Measurements from ENCODE around the gene PRR20G. TPM values are rescaled to one million over a fixed set of nuclear protein-coding genes. Genes with fewer than 3 reads are reported as not detected.

PRR20G gene
- polyA plus RNA-seq, 3 donors = not detected

DNA sequence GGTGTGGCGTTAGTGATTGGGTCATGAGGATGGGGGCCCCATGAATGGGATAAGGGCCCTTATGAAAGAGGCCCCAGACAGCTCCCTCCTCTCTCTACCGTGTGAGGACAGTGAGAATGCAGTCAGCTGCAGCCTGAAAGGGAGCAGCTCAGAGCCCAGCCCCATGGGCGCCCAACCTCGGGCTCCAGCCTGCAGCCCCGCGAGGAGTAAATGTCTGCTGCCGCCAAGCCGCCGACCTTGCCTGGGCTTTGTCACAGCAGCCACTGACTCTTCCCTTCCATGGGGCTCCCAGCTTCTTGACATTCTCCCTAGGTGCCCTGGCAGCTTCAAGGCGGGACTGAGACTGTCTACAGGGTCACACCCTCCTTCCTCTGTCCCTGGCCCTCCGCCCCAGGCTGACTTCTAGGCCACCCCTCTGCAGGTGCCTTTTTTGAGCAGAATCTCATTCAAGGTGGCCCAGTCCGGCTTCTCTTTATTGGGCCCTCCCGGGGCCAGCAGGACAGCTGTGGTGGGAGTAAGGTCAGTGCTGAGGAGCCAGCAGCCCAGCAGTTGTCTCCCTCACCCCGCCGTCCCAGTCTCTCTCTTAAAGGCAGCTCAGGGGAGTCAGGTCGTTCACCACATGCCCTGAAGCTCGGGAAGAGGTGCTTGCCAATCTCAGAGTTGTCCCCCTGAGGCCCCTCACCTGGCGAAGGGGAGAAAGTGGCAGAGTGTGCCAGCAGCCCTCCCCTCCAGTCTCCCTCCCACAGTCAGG, 18.7 kb upstream of the PRR20G start:
- DNase-seq = no peak
- H3K27me3 Mint-ChIP-seq (ENCODE audit: low read depth in 3 of 3) = peaks cover under 1 to 15% (median 14%) of the 10 kb centered on the region in 3 donors
- peak overlapping the region; percentile 78 to 95 (median 90) for H3K27ac Mint-ChIP-seq
- peaks cover 26 to 31% of the 10 kb centered on the region in 2 donors for H3K4me1 ChIP-seq (ENCODE audit: control insufficient read depth in 1 of 2, insufficient read depth in 2 of 2, low read length in 2 of 2)
- H2AFZ ChIP-seq (ENCODE audit: insufficient read depth, low read depth, low read length, poor library complexity, severe bottlenecking) = no peak overlapping the region
- H3K4me3 Mint-ChIP-seq = peak overlapping the region in 1 of 2 donors; percentile 86
- peak overlapping the region in 1 of 3 experiments; percentile 62 for H3K4me3 ChIP-seq (replicated peaks in 1 of 3; ENCODE audit: low read depth in 2 of 3, low read length in 3 of 3)
- H3K9ac ChIP-seq (ENCODE audit: insufficient read depth, low read length, poor library complexity, severe bottlenecking) = no peak overlapping the region
- H4K20me1 ChIP-seq (ENCODE audit: insufficient read depth, low read length) = no peaks in the 10 kb centered on the region
- H3K9me3 Mint-ChIP-seq = peaks cover 0 to 7% (median 0%) of the 10 kb centered on the region in 7 donors
- H3K36me3 Mint-ChIP-seq = no peaks in the 10 kb centered on the region
- TF ChIP-seq, protein P1, sequence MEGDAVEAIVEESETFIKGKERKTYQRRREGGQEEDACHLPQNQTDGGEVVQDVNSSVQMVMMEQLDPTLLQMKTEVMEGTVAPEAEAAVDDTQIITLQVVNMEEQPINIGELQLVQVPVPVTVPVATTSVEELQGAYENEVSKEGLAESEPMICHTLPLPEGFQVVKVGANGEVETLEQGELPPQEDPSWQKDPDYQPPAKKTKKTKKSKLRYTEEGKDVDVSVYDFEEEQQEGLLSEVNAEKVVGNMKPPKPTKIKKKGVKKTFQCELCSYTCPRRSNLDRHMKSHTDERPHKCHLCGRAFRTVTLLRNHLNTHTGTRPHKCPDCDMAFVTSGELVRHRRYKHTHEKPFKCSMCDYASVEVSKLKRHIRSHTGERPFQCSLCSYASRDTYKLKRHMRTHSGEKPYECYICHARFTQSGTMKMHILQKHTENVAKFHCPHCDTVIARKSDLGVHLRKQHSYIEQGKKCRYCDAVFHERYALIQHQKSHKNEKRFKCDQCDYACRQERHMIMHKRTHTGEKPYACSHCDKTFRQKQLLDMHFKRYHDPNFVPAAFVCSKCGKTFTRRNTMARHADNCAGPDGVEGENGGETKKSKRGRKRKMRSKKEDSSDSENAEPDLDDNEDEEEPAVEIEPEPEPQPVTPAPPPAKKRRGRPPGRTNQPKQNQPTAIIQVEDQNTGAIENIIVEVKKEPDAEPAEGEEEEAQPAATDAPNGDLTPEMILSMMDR (IDR thresholded peaks at IDR 0.05) = no peak
- H3K4me1 Mint-ChIP-seq = peaks cover 41% of the 10 kb centered on the region
- no peaks in the 10 kb centered on the region for H3K79me2 ChIP-seq (ENCODE audit: insufficient read depth, low read length)
- H3K9me3 ChIP-seq (replicated peaks in 1 of 2; ENCODE audit: control insufficient read depth in 1 of 2, insufficient read depth in 1 of 2, low read length in 2 of 2) = no peaks in the 10 kb centered on the region
- H3K36me3 ChIP-seq (replicated peaks in 1 of 2; ENCODE audit: control insufficient read depth in 1 of 2, insufficient read depth in 2 of 2, low read length in 2 of 2) = no peaks in the 10 kb centered on the region
- intact Hi-C loops (cut with micrococcal nuclease) = loop anchor here (10.0 kb wide), 2 partner anchors 322 to 392 kb away; partner anchors contain the start of gene PLXNA1 (in 1 of the 2)
- H3K27me3 ChIP-seq (ENCODE audit: control insufficient read depth in 2 of 2, insufficient read depth in 2 of 2, low read length in 2 of 2) = peaks cover 0 to 2% of the 10 kb centered on the region in 2 donors
- 82% methylated on average over 14 of the region's 18 CpGs for WGBS (ENCODE audit: insufficient coverage)
- H3K4me2 ChIP-seq (replicated peaks; ENCODE audit: extremely low read depth, low read length, poor library complexity, severe bottlenecking) = peak overlapping the region; percentile 59
- H3K27ac ChIP-seq (ENCODE audit: low read depth in 1 of 2, low read length in 2 of 2) = peak overlapping the region; percentile 57 to 76

DNA sequence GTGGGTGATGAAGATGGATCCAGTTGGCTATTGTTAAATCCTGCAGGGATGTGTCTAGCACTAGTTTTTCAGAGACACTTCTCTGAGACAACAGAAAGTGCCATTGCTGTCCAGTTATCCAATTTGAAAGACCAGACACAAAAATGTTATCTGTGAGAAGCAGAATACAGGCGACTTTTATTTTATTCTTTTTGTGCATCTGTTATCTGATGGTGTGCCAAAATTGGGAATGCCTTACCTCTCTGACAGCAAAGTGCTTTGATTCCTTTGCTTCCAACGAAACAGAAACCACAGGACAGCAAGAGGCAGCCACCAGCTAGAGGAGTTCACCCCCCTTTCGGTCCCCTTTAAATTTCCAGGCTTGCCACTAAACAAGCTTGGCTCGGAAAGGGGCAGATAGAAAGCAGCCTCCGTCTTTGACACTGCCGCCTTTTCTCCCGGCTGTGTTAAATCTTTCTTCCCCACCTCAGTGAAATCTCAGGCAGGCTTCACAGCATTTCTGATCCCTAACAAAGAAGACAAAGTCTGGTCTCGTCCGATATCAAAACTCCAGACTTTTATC, 17.7 kb upstream of the PRR20G start:
- Histone ChIP-seq H3K79me2 (ENCODE audit: insufficient read depth, low read length) (no peaks in the 10 kb centered on the region), H3K4me3 (replicated peaks in 1 of 3; ENCODE audit: low read depth in 2 of 3, low read length in 3 of 3) (no peak overlapping the region), H3K36me3 (replicated peaks in 1 of 2; ENCODE audit: control insufficient read depth in 1 of 2, insufficient read depth in 2 of 2, low read length in 2 of 2) (no peaks in the 10 kb centered on the region), H3K27me3 (ENCODE audit: control insufficient read depth in 2 of 2, insufficient read depth in 2 of 2, low read length in 2 of 2) (no peaks in the 10 kb centered on the region), H3K9me3 (replicated peaks in 1 of 2; ENCODE audit: control insufficient read depth in 1 of 2, insufficient read depth in 1 of 2, low read length in 2 of 2) (no peaks in the 10 kb centered on the region), H3K4me2 (replicated peaks; ENCODE audit: extremely low read depth, low read length, poor library complexity, severe bottlenecking) (no peak overlapping the region), H3K4me1 (ENCODE audit: control insufficient read depth in 1 of 2, insufficient read depth in 2 of 2, low read length in 2 of 2) (peaks cover 26 to 34% of the 10 kb centered on the region in 2 donors), H3K27ac (ENCODE audit: low read depth in 1 of 2, low read length in 2 of 2) (no peak overlapping the region), H4K20me1 (ENCODE audit: insufficient read depth, low read length) (no peaks in the 10 kb centered on the region), H2AFZ (ENCODE audit: insufficient read depth, low read depth, low read length, poor library complexity, severe bottlenecking) (no peak overlapping the region), H3K9ac (ENCODE audit: insufficient read depth, low read length, poor library complexity, severe bottlenecking) (no peak overlapping the region)
- peaks cover 0 to 7% (median 0%) of the 10 kb centered on the region in 7 donors for H3K9me3 Mint-ChIP-seq
- DNase-seq = no peak
- H3K4me3 Mint-ChIP-seq = no peak overlapping the region
- intact Hi-C loops (cut with micrococcal nuclease) = loop anchor here (10.0 kb wide), 2 partner anchors 321 to 391 kb away; partner anchors contain the start of gene PLXNA1 (in 1 of the 2)
- 79% methylated on average over 4 of the region's 9 CpGs for WGBS (ENCODE audit: insufficient coverage)
- peaks cover 0 to 15% (median 6%) of the 10 kb centered on the region in 3 donors for H3K27me3 Mint-ChIP-seq (ENCODE audit: low read depth in 3 of 3)
- no peak overlapping the region for H3K27ac Mint-ChIP-seq
- no peaks in the 10 kb centered on the region for H3K36me3 Mint-ChIP-seq
- TF ChIP-seq, protein P1 (IDR thresholded peaks at IDR 0.05) = no peak
- H3K4me1 Mint-ChIP-seq = peaks cover 43% of the 10 kb centered on the region

Measured in CD14-positive monocyte (primary cell).